Stimulated activated effector memory CD8-positive, alpha-beta T cell treated with anti-CD3 and anti-CD28 coated beads, Interleukin-12 subunit alpha, Interleukin-12 subunit beta, amount 100 ng/mL, for 72 hours (primary cell): Measurements from ENCODE around the gene MTRR.
"Not testable (repeated sequence)": the region's sequence is repeated elsewhere in the genome, so short reads cannot be mapped to it uniquely, and the experiment has no call there.

Experiments used
- ATAC-seq: fragments of 150-1000 bp; cut with Tn5 transposase; 2 replicates; pipeline ENCODE4 v1.10.0; 2021
- DNase-seq, 2 donors: peaks; one replicate each; pipeline ENCODE4 v3.0.0; 2021 to 2022; ENCODE audit warnings: low spot score in 2 of 2
- H3K27ac Mint-ChIP-seq: one replicate; pipeline ENCODE4 v1.8.0; 2022; ENCODE audit warnings: mild to moderate bottlenecking, mixed read lengths
- H3K36me3 Mint-ChIP-seq: one replicate; pipeline ENCODE4 v1.8.0; 2022; ENCODE audit warnings: mild to moderate bottlenecking, mixed read lengths
- H3K4me1 Mint-ChIP-seq: one replicate; pipeline ENCODE4 v1.8.0; 2022; ENCODE audit warnings: mixed read lengths
- H3K4me3 Mint-ChIP-seq: one replicate; pipeline ENCODE4 v1.8.0; 2022; ENCODE audit warnings: mild to moderate bottlenecking, mixed read lengths
- H3K9me3 Mint-ChIP-seq: one replicate; pipeline ENCODE4 v1.8.0; 2022; ENCODE audit warnings: mixed read lengths

Gene MTRR

GRCh38 chr5:7902666-7903625, 34.0 kb downstream of the MTRR start:
- peaks cover 9% of the 10 kb centered on the region for H3K9me3 Mint-ChIP-seq
- no peak overlapping the region for H3K4me3 Mint-ChIP-seq
- ATAC-seq = no peak
- H3K4me1 Mint-ChIP-seq = peaks cover 17% of the 10 kb centered on the region
- peaks cover 89% of the 10 kb centered on the region for H3K36me3 Mint-ChIP-seq
- no peak overlapping the region for H3K27ac Mint-ChIP-seq
- no peak for DNase-seq

- H3K9me3 Mint-ChIP-seq = peaks cover 14% of the 10 kb centered on the region
- peaks cover 89% of the 10 kb centered on the region for H3K36me3 Mint-ChIP-seq
- ATAC-seq (peak; percentile 79), DNase-seq (no peak)
- peaks cover 17% of the 10 kb centered on the region for H3K4me1 Mint-ChIP-seq
- no peak overlapping the region for H3K4me3 Mint-ChIP-seq
- H3K27ac Mint-ChIP-seq = no peak overlapping the region
These were observed 35.2 kb downstream of the MTRR start for GRCh38 chr5:7904170-7904569.

- peaks cover 14% of the 10 kb centered on the region for H3K9me3 Mint-ChIP-seq
- H3K4me1 Mint-ChIP-seq = peaks cover 10% of the 10 kb centered on the region
- ATAC-seq = no peak
- H3K36me3 Mint-ChIP-seq = peaks cover 62% of the 10 kb centered on the region
- H3K4me3 Mint-ChIP-seq = no peak overlapping the region
- no peak for DNase-seq
- H3K27ac Mint-ChIP-seq = no peak overlapping the region
These were observed 38.7 kb downstream of the MTRR start for GRCh38 chr5:7907612-7908011.

- H3K4me1 Mint-ChIP-seq = peaks cover 8% of the 10 kb centered on the region
- no peak overlapping the region for H3K27ac Mint-ChIP-seq
- H3K36me3 Mint-ChIP-seq = peaks cover 59% of the 10 kb centered on the region
- DNase-seq = no peak
- no peak for ATAC-seq
- no peak overlapping the region for H3K4me3 Mint-ChIP-seq
- H3K9me3 Mint-ChIP-seq = peaks cover 17% of the 10 kb centered on the region
These were observed 39.4 kb downstream of the MTRR start for GRCh38 chr5:7908317-7908716.

DNA sequence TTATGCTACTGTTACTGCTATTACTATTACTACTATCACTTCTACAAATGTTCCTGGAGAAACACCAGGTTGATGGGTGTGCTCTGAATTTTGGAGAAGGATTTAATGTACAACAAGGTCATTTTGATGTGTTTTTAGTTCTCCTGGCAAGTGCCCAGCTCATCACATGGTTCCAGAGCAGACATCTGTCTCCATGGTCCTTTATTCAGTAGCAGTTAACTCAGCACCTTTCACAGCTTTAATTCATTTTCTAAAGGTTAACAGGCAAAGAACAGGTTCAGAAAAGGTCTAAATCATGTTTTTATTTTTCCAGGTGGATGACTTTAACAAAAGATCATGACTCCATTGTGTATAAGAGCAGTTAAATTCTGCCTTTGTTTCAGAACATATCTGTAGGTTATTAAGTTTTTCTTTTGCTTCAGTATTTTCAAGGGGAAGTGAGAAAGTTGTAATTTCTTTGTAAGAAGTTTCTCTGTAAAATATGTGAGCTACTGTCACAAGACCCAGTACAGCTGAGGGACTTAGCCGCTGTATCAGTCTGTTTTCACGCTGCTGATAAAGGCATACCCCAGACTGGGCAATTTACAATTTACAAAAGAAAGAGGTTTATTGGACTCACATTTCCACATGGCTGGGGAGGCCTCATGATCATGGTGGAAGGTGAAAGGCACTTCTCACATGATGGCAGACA, 41.9 kb downstream of the MTRR start:
- no peak overlapping the region for H3K4me3 Mint-ChIP-seq
- H3K9me3 Mint-ChIP-seq = peaks cover 17% of the 10 kb centered on the region
- peaks cover 36% of the 10 kb centered on the region for H3K36me3 Mint-ChIP-seq
- DNase-seq (no peak), ATAC-seq (no peak)
- no peaks in the 10 kb centered on the region for H3K4me1 Mint-ChIP-seq
- H3K27ac Mint-ChIP-seq = no peak overlapping the region

GRCh38 chr5:7911429-7911771, 42.5 kb downstream of the MTRR start:
- not testable (repeated sequence) for H3K4me3 Mint-ChIP-seq, ATAC-seq, H3K27ac Mint-ChIP-seq, DNase-seq, H3K4me1 Mint-ChIP-seq
- H3K36me3 Mint-ChIP-seq = peaks cover 31% of the 10 kb centered on the region
- H3K9me3 Mint-ChIP-seq = peaks cover 17% of the 10 kb centered on the region

DNA sequence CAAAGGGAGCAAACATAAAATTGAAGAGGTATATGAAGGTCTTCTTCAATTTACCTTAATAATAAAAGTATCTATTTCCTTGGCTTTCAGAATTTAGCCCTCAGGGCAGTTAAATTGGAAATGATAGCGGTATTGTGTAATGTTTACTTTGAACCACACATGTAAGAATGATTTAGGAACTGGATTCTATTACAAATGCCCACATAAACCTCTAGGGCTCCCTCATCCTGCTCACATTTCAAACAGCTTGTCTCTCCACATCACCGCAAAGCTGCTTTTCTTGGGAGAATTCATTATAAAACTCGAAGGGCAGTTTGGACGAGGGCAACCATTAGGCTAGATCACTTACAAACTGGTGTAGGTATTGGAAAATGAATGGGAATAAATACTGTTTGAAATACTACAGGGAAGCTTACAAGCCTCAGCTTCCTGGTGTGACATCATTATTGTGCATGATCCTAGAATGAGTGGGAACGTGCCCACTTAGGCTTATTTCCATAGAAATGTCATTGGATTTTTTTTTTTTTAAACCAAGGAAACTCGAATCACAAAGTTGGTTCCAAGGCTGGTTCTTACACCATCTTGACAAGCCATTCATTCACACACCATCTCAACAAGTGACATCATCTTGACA, 47.3 kb downstream of the MTRR start:
- DNase-seq (no peak), ATAC-seq (no peak)
- no peak overlapping the region for H3K27ac Mint-ChIP-seq
- H3K36me3 Mint-ChIP-seq = no peaks in the 10 kb centered on the region
- H3K9me3 Mint-ChIP-seq = peaks cover 3% of the 10 kb centered on the region
- no peak overlapping the region for H3K4me3 Mint-ChIP-seq
- H3K4me1 Mint-ChIP-seq = no peaks in the 10 kb centered on the region

GRCh38 chr5:7917130-7918123, 48.5 kb downstream of the MTRR start:
- Mint-ChIP-seq H3K27ac (no peak overlapping the region), H3K9me3 (peaks cover 3% of the 10 kb centered on the region), H3K4me3 (no peak overlapping the region), H3K4me1 (no peaks in the 10 kb centered on the region), H3K36me3 (no peaks in the 10 kb centered on the region)
- DNase-seq (no peak), ATAC-seq (no peak)

- Mint-ChIP-seq H3K4me3 (no peak overlapping the region), H3K27ac (no peak overlapping the region), H3K36me3 (no peaks in the 10 kb centered on the region), H3K4me1 (no peaks in the 10 kb centered on the region), H3K9me3 (no peaks in the 10 kb centered on the region)
- no peak for DNase-seq
- ATAC-seq = peak; percentile 24
These were observed 57.2 kb downstream of the MTRR start for GRCh38 chr5:7925961-7926695.

GRCh38 chr5:7926720-7927119, 57.8 kb downstream of the MTRR start:
- DNase-seq (no peak), ATAC-seq (no peak)
- no peaks in the 10 kb centered on the region for H3K9me3 Mint-ChIP-seq
- H3K4me1 Mint-ChIP-seq = no peaks in the 10 kb centered on the region
- H3K27ac Mint-ChIP-seq = no peak overlapping the region
- H3K36me3 Mint-ChIP-seq = no peaks in the 10 kb centered on the region
- no peak overlapping the region for H3K4me3 Mint-ChIP-seq

DNA sequence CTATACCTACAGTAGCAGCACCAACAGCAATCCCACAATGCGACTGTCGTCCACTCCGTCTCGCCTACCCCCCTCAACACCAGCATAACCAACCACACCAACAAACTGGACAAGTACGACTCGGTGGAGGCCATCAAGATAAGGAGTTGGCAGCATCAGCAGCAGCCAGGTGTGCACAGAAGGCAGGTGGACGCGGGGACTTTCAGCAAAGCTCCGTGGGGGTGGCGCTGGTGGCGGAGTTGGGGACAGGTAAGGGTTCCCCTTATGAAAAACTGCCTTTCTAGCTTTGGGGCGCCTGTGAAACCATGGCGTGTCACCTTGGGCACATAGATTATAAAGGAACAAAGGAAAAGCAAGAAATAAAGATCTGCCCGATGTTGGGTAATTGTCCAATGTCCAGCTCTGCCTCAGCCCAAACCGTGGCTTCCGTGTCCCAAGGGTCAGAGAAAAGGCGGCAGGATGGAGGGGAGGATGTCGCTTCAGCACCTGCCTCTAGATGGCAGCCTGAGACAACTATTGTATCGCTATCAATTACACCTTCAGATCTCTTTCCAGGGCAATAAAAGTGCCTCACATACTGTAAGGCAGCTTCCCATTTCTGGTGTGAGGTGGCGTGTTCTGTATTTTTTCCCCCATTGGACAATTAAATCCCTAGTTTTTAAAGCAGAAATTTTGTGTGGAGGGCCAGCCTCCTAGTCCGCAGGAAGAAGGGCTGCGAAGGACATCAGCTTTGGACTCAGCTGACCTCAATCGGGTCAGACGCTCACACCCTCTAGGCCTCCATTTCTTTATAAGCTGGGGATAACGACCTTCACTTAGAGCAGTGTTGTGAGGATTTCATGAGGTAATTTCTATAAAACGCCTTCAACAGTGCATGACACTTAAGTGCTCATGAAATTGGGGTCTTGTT, 58.8 kb downstream of the MTRR start:
- ATAC-seq (peak; percentile 66), DNase-seq (peak in 1 of 2 donors; percentile 56)
- Mint-ChIP-seq H3K36me3 (no peaks in the 10 kb centered on the region), H3K9me3 (no peaks in the 10 kb centered on the region), H3K4me3 (no peak overlapping the region), H3K4me1 (no peaks in the 10 kb centered on the region), H3K27ac (no peak overlapping the region)

DNA sequence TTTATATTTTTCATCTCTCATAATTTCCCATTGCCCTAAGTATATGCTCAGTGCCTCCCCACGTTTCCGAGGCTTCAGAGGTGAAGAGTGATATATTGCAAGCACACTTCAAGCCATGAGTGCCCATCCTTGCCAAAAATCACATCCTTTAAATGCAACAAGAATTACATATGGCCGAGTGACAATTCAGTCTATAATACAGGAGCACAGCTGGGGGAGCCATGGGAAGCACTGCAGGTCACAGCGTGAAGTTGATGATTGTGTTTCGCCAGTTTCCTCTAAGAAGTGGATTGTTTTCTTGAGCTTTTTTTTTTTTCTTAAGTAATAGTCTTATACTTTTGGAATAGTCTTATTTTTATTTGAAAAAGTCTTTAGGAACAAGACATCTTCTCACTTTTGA, 61.1 kb downstream of the MTRR start:
- no peak for ATAC-seq
- Mint-ChIP-seq H3K4me3 (no peak overlapping the region), H3K27ac (no peak overlapping the region), H3K4me1 (no peaks in the 10 kb centered on the region), H3K9me3 (no peaks in the 10 kb centered on the region), H3K36me3 (no peaks in the 10 kb centered on the region)
- no peak for DNase-seq

- H3K36me3 Mint-ChIP-seq = no peaks in the 10 kb centered on the region
- no peak overlapping the region for H3K4me3 Mint-ChIP-seq
- no peaks in the 10 kb centered on the region for H3K4me1 Mint-ChIP-seq
- no peak overlapping the region for H3K27ac Mint-ChIP-seq
- ATAC-seq (no peak), DNase-seq (no peak)
- peaks cover 3% of the 10 kb centered on the region for H3K9me3 Mint-ChIP-seq
These were observed 72.7 kb downstream of the MTRR start for GRCh38 chr5:7941692-7942091.
